Activated CD8-positive, alpha-beta memory T cell treated with anti-CD3 and anti-CD28 coated beads for 1 hour (primary cell): Measurements from ENCODE around the gene RAB31.

Experiments
- DNase-seq, 2 donors: peaks; one replicate each; pipeline ENCODE4 v3.0.0-alpha.2; 2020; ENCODE audit warnings: low read depth in 1 of 2; ENCODE audit errors: extremely low read depth in 1 of 2

RAB31 gene

GRCh38 chr18:9787712-9788111 is 79.6 kb downstream of the RAB31 start:
- no peak for DNase-seq

GRCh38 chr18:9788140-9788539 is 80.0 kb downstream of the RAB31 start:
- no peak for DNase-seq

- no peak for DNase-seq
Observed at GRCh38 chr18:9788860-9789259, 80.8 kb downstream of the RAB31 start.

- DNase-seq: no peak
Observed at GRCh38 chr18:9790261-9790660, 82.2 kb downstream of the RAB31 start.

GRCh38 chr18:9791991-9792390 is 83.9 kb downstream of the RAB31 start:
- DNase-seq: no peak

GRCh38 chr18:9792565-9793245 is 84.6 kb downstream of the RAB31 start:
- no peak for DNase-seq

GRCh38 chr18:9796011-9796410 is 87.9 kb downstream of the RAB31 start:
- no peak for DNase-seq

GRCh38 chr18:9796935-9797549 is 88.9 kb downstream of the RAB31 start:
- DNase-seq: no peak

- no peak for DNase-seq
Observed at GRCh38 chr18:9802175-9803062, 94.3 kb downstream of the RAB31 start.

- DNase-seq: no peak
Observed at GRCh38 chr18:9803063-9803697, 95.1 kb downstream of the RAB31 start.

- DNase-seq: no peak
Observed at GRCh38 chr18:9803698-9804516, 95.8 kb downstream of the RAB31 start.

- no peak for DNase-seq
Observed at GRCh38 chr18:9804517-9805104, 96.5 kb downstream of the RAB31 start.

GRCh38 chr18:9806905-9807304 is 98.8 kb downstream of the RAB31 start:
- DNase-seq: no peak

- DNase-seq: no peak
Observed at GRCh38 chr18:9808295-9809241, 100.5 kb downstream of the RAB31 start.

- DNase-seq: no peak
Observed at GRCh38 chr18:9809697-9810096, 101.6 kb downstream of the RAB31 start.

GRCh38 chr18:9810299-9810698 is 102.2 kb downstream of the RAB31 start:
- DNase-seq: no peak

- no peak for DNase-seq
Observed at GRCh38 chr18:9810994-9811705, 103.0 kb downstream of the RAB31 start.

GRCh38 chr18:9811978-9812377 is 103.9 kb downstream of the RAB31 start:
- DNase-seq: no peak
